DMS114 treated with DMSO at 0.1 percent for 48 hours (cell line): ENCODE measurements around the gene IMMP2L.

Experiments
- DNase-seq: peaks from one replicate; lab custom pipeline; 2025; ENCODE audit not compliant: unreplicated experiment; lab: John Stamatoyannopoulos, UW

Gene IMMP2L

DNA sequence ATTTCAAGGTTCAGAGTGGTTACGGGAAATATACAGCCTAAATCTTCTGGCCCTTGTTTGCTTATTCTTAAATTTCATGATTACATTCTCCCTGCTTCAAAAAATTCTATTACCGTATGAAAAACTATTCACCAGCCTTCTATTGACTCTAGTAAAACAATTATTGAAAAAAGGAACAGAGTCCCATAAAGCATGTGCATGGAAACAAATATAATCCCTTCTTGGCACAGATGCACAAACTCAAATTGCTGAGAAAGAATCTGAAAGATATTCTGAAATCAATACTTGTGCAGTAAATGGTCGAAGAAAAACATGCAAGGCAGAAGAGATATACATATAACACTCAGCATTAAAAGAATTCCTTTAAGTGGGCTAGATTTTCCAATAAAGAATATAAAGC lies 387.8 kb downstream of the IMMP2L start:
- DNase-seq, result no peak

DNA sequence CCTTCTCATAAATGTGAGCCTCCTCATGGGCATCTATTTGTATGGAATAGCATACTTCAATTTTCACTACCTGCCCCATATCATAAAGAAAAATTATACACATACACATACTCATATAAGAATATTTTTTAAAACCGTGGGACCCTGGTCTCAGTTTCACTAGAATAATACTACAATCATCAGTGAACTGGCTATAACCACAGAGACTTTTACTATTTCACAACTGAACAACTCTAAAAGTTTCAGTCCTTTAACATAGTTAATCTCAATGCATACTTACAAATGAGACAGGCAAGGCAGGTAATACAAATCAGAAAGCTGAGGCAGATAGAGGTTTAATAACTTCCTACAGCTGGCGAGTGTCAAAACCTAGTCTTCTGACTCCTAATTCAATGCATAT lies 388.3 kb downstream of the IMMP2L start:
- DNase-seq, result no peak

DNA sequence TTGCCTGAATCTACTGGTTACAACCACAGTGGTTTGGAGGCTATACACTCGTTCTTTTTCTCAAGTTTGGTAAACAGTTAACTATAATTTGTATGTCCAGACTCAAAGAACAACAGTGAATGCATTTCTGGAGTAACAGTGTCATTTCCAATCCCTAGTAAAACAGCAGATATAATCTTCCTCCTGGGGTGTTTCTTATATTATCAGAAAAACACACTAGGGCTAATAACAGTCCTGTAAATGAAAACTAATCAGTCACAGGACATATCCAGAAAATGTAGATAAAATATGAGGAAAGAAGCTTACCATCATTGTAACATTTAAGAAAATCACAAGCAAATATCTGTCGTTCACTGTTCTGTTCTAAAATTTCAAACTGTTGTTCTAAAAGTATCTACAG lies 388.8 kb downstream of the IMMP2L start:
- no peak for DNase-seq

DNA sequence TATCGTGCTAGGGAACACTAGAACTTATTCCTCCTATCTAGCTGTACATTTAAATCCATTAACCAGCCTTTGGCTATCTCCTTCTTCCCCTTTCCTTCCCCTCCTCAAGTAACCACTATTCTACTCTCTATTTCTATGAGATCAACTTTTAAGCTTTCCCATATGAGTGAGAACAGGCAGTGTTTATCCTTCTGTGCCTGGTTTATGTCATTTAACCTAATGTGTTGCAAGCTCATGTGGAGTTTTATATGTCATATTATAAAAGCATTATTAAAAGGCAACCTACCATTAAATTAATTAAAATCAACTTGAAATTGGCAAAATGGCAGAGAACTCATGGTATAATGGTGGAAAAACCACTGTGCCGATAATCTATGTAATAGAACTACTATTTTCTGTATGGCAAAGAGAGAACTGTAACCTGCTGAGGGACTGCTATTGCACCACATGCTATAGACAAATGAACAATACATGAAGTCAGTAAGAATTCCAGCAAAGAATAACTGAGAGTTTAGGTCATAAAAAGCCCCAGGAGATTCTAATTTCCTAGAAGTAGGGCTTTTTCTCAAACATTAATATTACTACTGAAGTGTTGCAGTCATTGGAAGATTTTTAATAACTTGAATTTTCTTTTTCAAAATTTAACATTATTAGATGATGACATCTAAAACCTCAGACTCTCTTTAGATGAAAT lies 389.6 kb downstream of the IMMP2L start:
- DNase-seq, result no peak

DNA sequence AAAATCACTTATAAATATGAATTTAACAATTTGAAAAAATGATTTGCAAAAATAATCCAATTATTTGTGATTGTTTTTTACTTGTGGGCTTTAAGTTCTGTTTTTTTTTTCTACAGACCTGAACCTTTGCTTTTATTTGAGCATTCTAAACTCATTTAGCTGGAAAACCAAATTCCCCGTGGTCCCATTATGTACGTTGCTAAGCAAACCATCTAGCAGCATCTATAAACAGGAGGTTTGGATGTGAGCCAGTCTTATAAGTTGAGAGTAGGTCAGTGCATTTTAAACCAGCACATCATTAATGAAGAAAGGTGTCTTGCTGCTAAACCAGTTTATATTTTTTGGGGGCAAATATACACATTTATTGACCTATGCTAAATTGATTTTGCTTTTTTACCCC lies 394.1 kb downstream of the IMMP2L start:
- no peak for DNase-seq

- DNase-seq, result no peak
These were observed 397.9 kb downstream of the IMMP2L start for GRCh38 chr7:111164442-111164841.

- DNase-seq, result no peak
These were observed 399.6 kb downstream of the IMMP2L start for GRCh38 chr7:111162692-111163091.

DNA sequence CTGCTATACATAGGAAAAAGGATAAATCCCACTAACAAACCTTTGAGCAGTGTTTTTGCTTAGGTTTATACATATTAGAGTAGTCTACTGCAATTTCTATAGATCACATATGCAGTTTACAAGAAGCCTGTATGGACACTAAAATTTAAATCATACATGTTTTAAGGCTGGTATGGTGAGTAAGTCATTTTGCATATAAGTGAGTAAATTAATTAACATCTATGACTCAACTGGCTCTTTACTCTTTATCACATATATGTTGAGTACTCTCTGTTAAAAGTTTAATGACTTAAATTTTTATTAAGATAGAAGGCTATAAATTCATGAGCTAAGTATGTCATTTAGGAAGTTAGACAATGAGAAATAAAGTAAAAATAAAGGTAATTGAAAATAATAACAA lies 402.0 kb downstream of the IMMP2L start:
- DNase-seq, result no peak

DNA sequence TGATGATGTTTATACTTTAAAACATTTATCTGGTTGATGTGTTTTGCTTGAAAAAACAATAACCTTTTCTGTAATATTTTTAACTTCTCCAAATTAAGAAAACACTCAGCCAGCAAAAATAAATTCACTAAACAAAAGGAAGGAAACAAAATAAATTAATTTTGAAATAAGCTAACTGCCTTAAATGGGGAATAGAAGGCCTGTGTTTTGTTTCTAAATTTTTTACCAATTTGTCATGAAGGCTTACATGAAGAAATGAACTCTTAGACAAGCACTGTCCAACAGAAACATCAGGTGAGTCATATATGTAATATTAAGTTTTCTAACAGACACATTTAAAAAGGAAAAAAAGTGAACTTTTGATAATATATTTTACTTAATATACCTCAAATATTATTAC lies 402.9 kb downstream of the IMMP2L start:
- DNase-seq, result no peak

DNA sequence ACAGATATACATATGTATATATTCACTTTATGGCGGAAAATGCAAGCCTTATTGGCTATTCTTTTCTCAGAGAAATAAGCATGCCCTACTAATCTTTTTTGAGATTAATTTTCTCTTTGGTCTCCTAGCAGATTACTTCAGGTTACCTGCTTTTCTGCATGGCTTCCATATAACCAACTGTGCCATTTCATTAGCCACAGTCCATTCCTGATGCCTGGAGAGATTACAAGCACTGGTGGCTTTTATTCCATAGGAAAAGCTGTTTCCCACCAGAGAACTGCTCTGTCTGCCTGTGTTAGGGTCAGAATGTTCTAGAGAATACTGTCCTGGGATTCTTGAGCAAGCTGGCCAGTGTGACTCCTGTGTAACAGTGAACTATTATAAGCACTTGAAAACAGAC lies 411.6 kb downstream of the IMMP2L start:
- DNase-seq, result no peak

DNA sequence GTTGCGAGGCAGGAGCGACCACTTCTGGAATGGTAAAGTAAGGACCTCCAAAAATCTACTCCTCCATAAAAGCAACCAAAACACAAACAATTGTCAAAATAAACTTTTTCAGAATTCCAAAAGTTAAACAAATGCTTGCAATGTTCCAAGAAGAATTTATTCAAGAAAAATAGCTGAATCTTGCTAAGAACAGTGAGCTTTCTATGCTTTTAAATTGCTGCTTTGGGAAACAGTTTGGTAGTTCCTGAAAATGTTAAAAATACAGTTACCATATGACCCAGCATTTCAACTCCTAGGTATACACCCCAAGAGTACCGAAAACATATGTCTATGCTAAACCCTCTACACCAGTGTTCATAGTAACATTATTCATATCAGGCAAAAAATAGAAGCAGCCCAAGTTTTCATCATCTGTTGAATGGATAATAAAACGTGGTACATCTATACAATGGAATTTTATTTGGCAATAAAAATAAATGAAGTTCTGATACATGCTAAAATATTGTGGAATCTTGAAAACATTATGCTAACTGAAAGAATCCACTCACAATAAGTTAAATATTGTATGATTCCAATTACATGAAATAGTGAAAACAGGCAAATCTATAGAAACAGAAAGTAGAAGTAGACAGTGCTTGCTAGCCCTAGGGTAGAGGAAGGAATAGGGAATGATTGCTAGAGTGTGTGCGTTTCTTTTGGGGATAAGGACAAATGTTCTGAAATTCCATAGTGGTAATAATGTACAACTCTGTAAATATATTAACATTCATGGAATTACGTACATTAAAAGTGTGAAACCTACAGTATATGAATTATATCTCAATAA lies 414.4 kb downstream of the IMMP2L start:
- DNase-seq, result no peak

DNA sequence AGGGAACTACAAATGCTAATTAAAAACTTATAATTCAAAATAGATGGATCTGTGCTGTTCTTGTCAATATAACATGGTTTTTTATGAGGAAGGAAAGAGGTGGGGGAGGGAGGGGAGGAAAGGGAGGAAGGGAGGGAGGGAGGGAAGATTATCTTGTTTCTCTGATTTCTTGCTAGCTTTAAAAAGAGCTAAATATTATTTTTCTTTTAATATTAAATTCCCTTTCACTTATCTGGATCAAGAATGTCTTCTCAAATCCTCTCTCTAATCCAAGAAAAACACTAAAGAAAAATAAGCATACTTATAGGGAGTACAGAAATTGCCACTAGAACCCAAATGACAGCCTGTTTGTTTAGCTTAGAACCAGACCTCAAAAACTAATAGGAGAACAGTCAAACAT lies 416.2 kb downstream of the IMMP2L start:
- no peak for DNase-seq

GRCh38 chr7:111145472-111145871 lies 416.8 kb downstream of the IMMP2L start:
- DNase-seq, result no peak

- no peak for DNase-seq
These were observed 422.0 kb downstream of the IMMP2L start for GRCh38 chr7:111140091-111140865.

DNA sequence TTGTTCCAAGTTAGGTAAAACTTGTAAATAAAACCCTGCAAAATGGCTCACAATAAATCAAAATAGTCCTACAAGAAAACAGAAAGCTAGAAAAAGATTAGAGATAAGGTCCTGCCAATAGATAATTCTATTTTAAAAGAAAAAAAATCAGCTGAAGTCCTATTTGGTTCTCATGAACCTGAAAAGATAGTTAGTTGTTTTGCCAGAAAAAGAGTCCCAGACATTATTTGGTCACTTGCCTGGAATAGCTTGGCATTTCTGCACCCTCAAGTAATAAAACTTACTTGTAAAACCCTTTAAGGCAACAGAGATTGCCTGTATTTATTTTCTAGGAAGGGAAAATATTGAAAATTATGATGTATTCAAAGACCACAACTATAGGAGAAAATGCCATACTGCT lies 423.7 kb downstream of the IMMP2L start:
- DNase-seq, result no peak

DNA sequence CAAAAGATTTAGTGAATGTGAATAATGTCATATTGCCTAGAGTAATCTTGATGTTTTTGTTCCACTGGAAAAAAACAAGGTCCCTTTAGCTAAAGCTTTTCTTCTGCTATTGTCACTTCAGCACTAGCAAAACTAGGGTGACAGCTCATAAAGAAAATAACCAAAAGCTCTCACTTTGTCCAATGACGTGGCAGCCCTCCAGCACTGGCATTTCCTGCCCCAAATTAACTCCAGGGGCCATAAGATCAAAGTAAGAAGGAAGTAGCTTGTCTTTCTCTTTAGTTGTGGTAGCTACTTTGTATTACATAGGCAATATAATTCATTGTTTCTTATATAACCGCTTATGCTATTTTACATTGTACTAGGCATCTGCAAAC lies 424.1 kb downstream of the IMMP2L start:
- no peak for DNase-seq

GRCh38 chr7:111137296-111138192 lies 424.7 kb downstream of the IMMP2L start:
- no peak for DNase-seq

GRCh38 chr7:111132833-111133232 lies 429.5 kb downstream of the IMMP2L start:
- DNase-seq, result no peak

DNA sequence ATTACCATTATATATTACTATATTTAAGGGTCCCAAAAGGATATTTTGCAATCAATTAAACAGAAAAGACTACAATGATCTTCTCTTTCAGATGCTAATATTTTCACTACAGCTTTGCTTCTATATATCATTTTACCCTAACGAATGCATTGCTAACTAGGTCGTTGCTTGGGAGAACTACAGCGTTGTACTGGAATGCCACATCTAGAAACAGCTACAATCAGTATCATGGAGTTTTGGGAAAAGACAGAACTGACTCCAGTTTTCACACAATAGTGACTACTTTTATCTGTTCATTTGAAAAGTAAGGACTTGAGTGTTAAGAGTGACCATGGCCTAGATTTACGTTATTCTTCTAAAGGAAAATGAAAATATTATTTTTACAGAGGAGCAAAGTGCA lies 432.9 kb downstream of the IMMP2L start:
- DNase-seq, result no peak

DNA sequence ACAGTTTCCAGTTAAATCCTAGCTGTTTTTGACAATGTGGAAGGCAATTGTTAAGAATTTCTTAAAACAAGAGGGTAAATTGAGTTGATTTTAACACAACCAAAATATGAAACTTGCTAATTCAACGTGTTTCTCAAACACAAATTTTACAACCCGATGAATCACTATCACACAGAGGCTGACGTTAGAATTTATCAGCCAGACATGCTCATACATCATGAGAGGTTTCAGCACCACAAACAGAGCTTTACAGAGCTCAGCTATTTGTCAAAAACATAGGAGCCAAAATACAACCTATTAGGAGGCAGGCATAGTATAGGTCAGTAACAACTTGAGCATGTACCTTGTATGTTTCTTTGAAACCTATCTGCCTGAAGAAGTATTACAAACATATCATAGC lies 435.3 kb downstream of the IMMP2L start:
- DNase-seq, result no peak

- no peak for DNase-seq
These were observed 446.3 kb downstream of the IMMP2L start for GRCh38 chr7:111115966-111116365.
